Activated T-cell treated with anti-CD3 and anti-CD28 coated beads for 48 hours (primary cell): Measurements from ENCODE around the gene DGCR8.
A peak's percentile ranks its signal among the peaks of the same experiment; 100 is the strongest.

Experiments
- DNase-seq: peaks from one replicate; pipeline ENCODE4 v3.0.0-alpha.2; 2020; ENCODE audit warnings: low read depth

Gene DGCR8

GRCh38 chr22:20110359-20110985 is 30.4 kb downstream of the DGCR8 start:
- no peak for DNase-seq

DNA sequence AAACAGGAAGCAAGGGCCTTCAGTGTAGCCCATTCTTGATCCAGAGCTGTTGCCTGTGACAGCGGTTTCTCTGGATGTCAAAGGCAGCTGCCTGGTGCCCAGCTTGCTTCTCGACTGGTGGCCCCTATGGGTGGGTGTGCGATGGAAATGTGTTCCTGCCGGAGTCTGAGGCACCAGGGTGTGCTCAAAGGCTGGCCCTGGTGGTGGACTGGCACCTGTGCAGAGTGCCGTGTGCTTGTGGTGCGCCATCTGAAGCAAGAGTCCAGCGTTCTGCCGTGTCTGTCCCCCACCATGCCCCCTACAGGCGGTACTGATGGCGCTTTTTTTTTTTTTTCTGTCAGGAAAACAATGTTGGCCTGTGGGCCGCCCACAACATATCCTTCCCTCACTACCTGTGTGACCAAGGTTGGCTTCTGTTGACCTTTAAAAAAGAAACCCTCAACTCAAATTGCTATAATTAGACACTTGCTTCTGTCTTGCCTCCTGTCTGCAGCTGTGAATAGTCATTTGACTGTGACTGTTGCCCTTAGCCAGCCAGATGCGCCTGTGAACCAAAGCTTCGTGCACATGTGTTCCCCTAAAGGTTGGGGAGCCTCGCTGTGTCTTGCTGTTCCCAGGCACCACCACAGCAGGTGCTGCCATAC is 31.1 kb downstream of the DGCR8 start:
- DNase-seq: no peak

DNA sequence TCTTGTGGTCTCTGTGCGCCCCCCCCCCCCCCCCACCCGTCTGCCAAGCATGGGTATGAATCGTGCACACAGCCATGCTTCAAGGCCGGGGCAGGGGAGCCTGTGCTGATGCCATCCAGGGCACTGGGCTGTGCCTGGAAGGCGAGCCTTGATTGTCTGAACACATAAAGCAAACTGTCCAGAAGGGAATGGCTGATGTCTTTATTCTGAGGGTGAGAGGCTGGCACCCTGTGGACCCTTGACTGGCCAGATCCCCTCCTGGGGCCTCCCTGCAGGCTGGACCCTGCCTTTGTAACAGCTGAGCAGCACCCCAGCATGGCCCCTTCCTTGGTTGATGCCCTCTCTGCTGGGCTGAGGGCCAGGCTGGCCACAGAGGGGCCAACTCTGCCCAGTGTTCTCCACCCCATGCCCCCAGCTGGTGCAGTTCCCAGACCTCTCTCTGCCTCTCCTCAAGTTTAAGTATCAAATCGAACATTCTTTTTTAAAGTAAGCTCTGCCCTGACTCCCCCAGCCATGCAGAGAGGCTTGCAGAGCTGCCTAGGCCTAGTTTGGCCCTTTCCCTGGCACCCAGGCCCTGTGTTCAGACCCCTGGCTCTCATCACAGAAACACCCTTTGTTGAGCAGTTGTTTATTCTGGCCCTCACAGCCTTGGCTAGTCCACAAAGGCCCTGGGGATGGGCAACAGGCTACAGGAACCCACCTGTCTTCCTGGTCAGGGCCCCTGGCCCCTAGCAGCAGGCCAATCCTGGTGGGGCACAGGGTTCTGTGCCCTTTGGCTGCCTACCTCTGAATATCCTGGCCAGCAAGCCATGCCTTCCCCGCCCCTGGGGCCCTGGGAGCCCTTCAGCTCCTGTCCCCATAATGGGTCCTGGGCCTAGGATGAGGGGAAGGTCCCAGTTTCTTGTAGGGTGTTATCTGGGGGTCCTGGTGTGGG is 31.9 kb downstream of the DGCR8 start:
- DNase-seq: no peak

DNA sequence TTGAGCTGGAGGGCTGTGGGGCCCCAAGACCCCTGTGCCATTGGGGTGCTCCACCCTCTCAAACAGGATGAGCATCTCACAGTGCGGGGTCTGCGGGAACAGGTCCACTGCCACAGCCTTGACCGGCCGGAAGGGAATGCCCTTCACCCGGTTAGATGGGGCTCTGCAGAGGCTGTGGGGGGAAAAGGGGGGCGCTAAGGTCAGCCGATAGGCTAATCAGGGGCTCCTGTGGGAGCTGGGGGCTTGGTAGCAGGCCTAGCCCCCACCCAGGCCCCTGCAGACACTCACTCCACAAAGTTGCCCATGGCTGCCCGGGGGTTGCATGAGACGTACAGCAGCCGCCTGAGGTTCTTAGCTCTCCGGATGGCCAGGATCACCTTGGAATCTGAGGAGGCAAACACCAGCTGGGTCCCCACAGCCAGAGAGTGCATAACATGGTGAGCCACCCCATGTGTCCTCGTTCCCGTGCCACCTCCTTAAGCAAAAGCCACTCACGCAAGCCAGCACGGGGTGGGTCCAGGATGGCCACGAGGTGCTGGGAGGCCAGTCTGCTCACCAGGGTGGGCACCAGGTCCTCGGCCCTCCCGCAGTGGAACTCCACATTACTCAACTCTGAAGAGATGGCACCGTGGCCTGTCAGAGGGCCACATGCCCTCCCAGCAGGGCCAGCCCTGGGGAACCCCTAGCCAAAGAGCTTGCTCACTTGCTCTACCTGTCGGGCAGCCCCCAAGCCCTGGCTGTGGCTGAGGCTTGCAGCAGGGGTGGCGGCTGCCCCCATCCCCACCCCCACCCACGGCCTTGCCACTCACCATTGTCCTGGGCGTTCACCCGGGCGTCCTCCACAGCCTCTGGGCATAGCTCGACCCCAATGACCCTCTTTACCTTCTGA is 32.8 kb downstream of the DGCR8 start:
- DNase-seq: no peak

DNA sequence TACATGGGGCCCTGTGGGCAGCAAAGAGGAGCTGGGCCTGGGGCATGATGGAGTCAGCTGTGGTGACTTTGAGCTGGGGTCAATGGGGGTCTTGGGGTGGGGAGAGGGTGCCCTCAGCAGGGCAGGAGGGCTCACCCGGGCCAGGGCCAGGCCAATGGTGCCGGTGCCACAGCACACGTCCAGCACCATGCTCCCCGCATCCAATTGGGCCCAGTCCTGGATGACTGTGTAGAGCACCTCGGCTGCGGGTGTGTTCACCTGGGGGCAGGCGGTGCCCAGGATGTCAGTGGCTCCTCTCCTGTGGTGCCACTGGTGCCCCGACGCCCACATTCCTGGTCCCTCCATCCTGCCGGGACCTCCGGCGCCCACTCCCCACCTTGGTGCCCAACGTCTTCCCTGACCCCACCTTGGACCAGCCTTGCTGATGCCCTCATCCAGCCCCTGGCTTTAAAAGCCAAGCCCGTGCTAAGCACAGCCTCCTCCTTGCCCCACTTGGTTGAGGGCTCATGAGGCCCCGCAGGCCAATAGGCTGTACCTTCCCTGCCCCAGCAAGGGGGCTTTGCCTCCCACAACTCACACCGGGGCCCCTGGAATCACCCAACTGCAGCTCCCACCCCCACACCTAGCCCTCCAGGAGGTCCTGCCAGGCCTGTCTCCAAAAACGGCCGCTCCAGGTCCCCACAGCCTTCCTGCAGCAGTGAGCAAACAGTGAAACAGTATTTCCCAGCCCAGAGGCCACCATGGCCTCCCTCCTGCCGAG is 33.7 kb downstream of the DGCR8 start:
- no peak for DNase-seq

- no peak for DNase-seq
Observed at GRCh38 chr22:20114506-20115475, 34.8 kb downstream of the DGCR8 start.

DNA sequence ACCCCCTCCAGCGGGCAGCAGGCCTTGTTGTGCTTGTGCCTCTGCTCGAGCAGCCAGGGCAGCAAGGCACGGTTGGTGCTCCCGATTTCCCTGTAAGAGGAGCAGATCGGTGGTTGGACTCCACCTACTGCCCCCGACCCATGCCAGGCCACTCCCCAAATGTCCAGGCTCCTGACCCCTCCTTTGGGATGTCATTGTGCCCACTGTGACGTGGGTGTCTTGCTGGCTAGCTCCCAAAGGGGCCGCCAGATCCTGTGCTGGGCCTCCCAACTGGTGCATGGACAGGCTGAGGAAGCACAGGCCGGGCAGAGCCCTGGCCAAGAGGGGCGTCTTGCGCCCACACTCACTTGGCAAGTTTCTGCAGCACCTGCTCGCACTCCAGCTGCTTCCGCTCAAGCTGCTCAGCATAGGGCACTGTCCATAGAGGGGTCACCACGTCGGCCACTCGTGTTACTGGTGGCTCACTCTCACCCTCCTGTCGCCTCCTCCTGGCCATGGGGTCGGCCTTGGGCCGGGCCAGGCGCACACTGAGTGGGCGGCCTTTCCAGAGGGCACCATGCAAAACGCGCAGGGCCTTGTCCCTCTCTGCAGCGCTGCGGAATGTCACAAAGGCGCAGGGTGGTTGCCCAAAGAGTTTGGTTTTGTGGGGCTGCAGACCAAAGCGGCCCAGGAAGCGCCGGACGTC is 35.8 kb downstream of the DGCR8 start, which contains the start of gene RANBP1:
Gene RANBP1, plus strand, starts transcription at position 414 of the 685 bp plus-strand sequence. Its CDS starts 81 bp downstream, at position 495.
- no peak for DNase-seq

- no peak for DNase-seq
Observed at GRCh38 chr22:20116376-20116950, 36.4 kb downstream of the DGCR8 start.

- peak; percentile 98 for DNase-seq
Observed at GRCh38 chr22:20116951-20117632, 37.1 kb downstream of the DGCR8 start, which contains the start of gene TRMT2A. TRMT2A (minus strand) TSS chr22:20117226; CDS start chr22:20116906, 320 bp downstream.

DNA sequence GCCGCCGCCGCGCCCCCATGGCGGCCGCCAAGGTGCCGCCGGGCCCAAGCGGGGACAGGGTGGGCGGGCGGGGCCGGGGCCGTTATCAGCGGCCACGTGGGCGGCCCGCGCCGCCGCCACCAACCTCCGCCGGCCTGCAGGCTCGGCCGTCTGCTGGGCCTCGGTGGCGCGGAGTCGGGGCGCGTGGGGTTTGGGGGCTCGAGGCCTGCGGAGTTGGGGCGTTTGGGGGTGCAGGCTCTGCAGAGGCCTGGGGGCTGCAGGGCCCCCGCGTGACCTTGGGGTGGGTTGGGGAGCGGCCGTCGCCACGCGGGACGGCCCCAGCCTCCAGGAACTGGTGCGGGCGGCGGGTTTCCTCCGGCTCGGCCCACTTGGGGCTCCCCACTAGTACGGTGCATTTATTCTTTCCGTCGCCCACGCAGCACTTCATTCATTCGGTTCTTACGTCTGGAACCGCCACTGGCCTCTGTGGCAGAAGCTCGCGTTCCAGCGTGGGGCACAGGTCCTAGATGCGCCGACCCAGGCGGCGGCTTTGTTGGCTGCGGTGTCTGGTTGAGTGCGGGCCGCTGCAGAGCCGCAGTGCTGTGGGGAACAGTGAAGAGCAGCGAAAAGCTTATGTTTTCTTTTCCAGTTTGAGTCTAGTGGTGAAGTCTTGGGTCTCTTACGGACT is 37.7 kb downstream of the DGCR8 start:
- peak; percentile 76 for DNase-seq

- no peak for DNase-seq
Observed at GRCh38 chr22:20118300-20119020, 38.4 kb downstream of the DGCR8 start.

GRCh38 chr22:20121856-20122415 is 41.9 kb downstream of the DGCR8 start:
- DNase-seq: no peak

DNA sequence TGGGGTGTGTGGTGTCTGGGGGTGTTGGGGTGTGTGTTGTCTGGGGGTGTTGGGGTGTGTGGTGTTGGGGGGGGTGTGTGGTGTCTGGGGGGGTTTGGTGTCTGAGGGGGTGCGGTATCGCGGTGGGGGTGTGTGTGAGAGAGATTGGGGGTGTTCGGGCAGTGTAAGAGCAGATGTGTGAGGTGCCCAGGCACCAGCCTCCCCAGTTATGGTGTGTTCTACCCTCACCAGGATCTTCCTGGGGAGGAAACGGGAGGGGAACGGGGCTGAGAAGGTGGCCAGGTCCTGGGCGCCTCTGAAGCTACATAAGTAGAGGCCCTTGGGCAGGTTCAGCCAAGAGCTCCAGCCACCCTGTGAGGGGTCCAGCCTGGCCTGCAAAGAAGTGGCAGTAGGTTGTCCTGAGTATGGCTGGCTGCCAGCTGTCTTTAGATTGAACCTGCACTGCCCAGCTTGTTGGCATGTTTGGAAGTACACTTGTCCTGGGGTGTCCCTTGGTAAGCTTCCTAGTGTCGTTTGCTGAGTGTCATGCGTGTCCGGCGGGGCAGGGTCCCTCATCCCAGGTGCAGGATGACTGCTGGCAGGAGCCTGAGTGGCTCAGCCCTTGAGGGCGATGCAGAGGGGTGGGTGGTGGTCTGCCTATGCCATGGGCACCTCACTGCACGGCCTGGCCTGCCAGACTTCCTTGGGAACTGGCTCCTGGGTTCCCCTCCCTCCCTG is 43.5 kb downstream of the DGCR8 start:
- no peak for DNase-seq

GRCh38 chr22:20124083-20124787 is 44.2 kb downstream of the DGCR8 start:
- DNase-seq: no peak
